Measurements from ENCODE around the gene STK32B. TPM values are rescaled to one million over a fixed set of nuclear protein-coding genes. Genes with fewer than 3 reads are reported as not detected.

Gene STK32B
- polyA plus RNA-seq, 1 of the 3 experiments (the other 2 are of a cell fraction), result 0.20 TPM

- POLR2A ChIA-PET, result no interaction called here
- no peak for DNase-seq
- Histone ChIP-seq H3K36me3 (replicated peaks in 1 of 2; ENCODE audit: control insufficient read depth in 1 of 2, insufficient read depth in 2 of 2, low read length in 1 of 2) (no peaks in the 10 kb centered on the region), H3K79me2 (ENCODE audit: insufficient read depth) (no peaks in the 10 kb centered on the region), H3K27ac (ENCODE audit: low read depth in 2 of 2, low read length in 1 of 2) (no peak overlapping the region), H3F3A (replicated peaks; ENCODE audit: insufficient read depth) (no peaks in the 10 kb centered on the region), H3K4me1 (ENCODE audit: control insufficient read depth in 1 of 2, insufficient read depth in 2 of 2, low read depth in 1 of 2, low read length in 1 of 2) (no peaks in the 10 kb centered on the region), H2AFZ (ENCODE audit: low read depth) (no peak overlapping the region), H3K4me2 (no peak overlapping the region), H3K9me2 (no peaks in the 10 kb centered on the region), H3K9me3 (no peaks in the 10 kb centered on the region), H3K4me3 (ENCODE audit: low read depth in 2 of 2, low read length in 1 of 2) (no peak overlapping the region), H3K27me3 (ENCODE audit: insufficient read depth) (no peaks in the 10 kb centered on the region), H4K20me1 (ENCODE audit: insufficient read depth) (no peaks in the 10 kb centered on the region), H3K9ac (no peak overlapping the region)
- CTCF ChIA-PET, result interaction anchor here (3.2 kb wide), 1 partner anchor 12 kb away, joined by 12 read pairs; no protein-coding TSS in a partner anchor
- WGBS (ENCODE audit: low lambda C conversion rate), result 28% methylated on average over 7 of the region's 7 CpGs
- TF ChIP-seq TAF1 (IDR thresholded peaks at IDR 0.05; ENCODE audit: borderline replicate concordance, low read depth, low read length), result no peak
- 0 out of 2 replicates have a peak, but pooled peaks have one; percentile 4 for TF ChIP-seq RAD21 (IDR thresholded peaks at IDR 0.05; ENCODE audit: low read length)
Measured at GRCh38 chr4:5387457-5387856, 336.2 kb downstream of the STK32B start.

GRCh38 chr4:5389756-5390310 lies 338.6 kb downstream of the STK32B start:
- H3K36me3 ChIP-seq (replicated peaks in 1 of 2; ENCODE audit: control insufficient read depth in 1 of 2, insufficient read depth in 2 of 2, low read length in 1 of 2), result no peaks in the 10 kb centered on the region
- POLR2A ChIA-PET, result no interaction called here
- CTCF ChIA-PET, result interaction anchor here (0.9 to 2.4 kb wide), 2 partner anchors 10 to 71 kb away, joined by 3 to 16 read pairs; no protein-coding TSS in a partner anchor
- H3K4me3 ChIP-seq (ENCODE audit: low read depth in 2 of 2, low read length in 1 of 2), result no peak overlapping the region
- WGBS (ENCODE audit: low lambda C conversion rate), result 19% methylated on average over 3 of the region's 3 CpGs
- TF ChIP-seq SIN3A (IDR thresholded peaks at IDR 0.05; ENCODE audit: borderline replicate concordance, low read depth, low read length), result no peak
- no peak for TF ChIP-seq USF2 (IDR thresholded peaks at IDR 0.05; ENCODE audit: borderline replicate concordance, low read depth, low read length)
- TF ChIP-seq RFX5 (IDR thresholded peaks at IDR 0.05; ENCODE audit: low read length), result no peak
- TF ChIP-seq RXRA (IDR thresholded peaks at IDR 0.05; ENCODE audit: borderline replicate concordance, low read depth), result no peak
- TF ChIP-seq TAF1 (IDR thresholded peaks at IDR 0.05; ENCODE audit: borderline replicate concordance, low read depth, low read length), result no peak
- no peak for TF ChIP-seq YY1 (IDR thresholded peaks at IDR 0.05; ENCODE audit: low read depth)
- TF ChIP-seq GATA2 (CRISPR knock-in tag; IDR thresholded peaks at IDR 0.05), result no peak
- no peak for TF ChIP-seq EZH2phosphoT487 (IDR thresholded peaks at IDR 0.05; ENCODE audit: borderline replicate concordance, low read depth)
- no peak overlapping the region for H2AFZ ChIP-seq (ENCODE audit: low read depth)
- no peak overlapping the region for H3K27ac ChIP-seq (ENCODE audit: low read depth in 2 of 2, low read length in 1 of 2)
- no peaks in the 10 kb centered on the region; the same call in 1 of the 2 replicates for H3K27me3 ChIP-seq (ENCODE audit: insufficient read depth)
- H3K9me2 ChIP-seq, result no peaks in the 10 kb centered on the region
- H3K4me2 ChIP-seq, result no peak overlapping the region
- no peak overlapping the region for H3K9ac ChIP-seq
- no peaks in the 10 kb centered on the region for H3K9me3 ChIP-seq
- no peaks in the 10 kb centered on the region for H4K20me1 ChIP-seq (ENCODE audit: insufficient read depth)
- H3F3A ChIP-seq (replicated peaks; ENCODE audit: insufficient read depth), result no peaks in the 10 kb centered on the region
- DNase-seq, result no peak
- H3K4me1 ChIP-seq (ENCODE audit: control insufficient read depth in 1 of 2, insufficient read depth in 2 of 2, low read depth in 1 of 2, low read length in 1 of 2), result no peaks in the 10 kb centered on the region
- H3K79me2 ChIP-seq (ENCODE audit: insufficient read depth), result no peaks in the 10 kb centered on the region

GRCh38 chr4:5391492-5391891 lies 340.2 kb downstream of the STK32B start:
- Histone ChIP-seq H3K4me1 (ENCODE audit: control insufficient read depth in 1 of 2, insufficient read depth in 2 of 2, low read depth in 1 of 2, low read length in 1 of 2) (no peaks in the 10 kb centered on the region), H2AFZ (ENCODE audit: low read depth) (no peak overlapping the region), H3K27ac (ENCODE audit: low read depth in 2 of 2, low read length in 1 of 2) (no peak overlapping the region), H3F3A (replicated peaks; ENCODE audit: insufficient read depth) (no peaks in the 10 kb centered on the region), H3K9me3 (no peaks in the 10 kb centered on the region), H3K9me2 (no peaks in the 10 kb centered on the region), H3K27me3 (ENCODE audit: insufficient read depth) (no peaks in the 10 kb centered on the region; the same call in 1 of the 2 replicates), H3K4me2 (no peak overlapping the region), H3K4me3 (ENCODE audit: low read depth in 2 of 2, low read length in 1 of 2) (no peak overlapping the region), H3K79me2 (ENCODE audit: insufficient read depth) (no peaks in the 10 kb centered on the region), H3K9ac (no peak overlapping the region), H4K20me1 (ENCODE audit: insufficient read depth) (no peaks in the 10 kb centered on the region), H3K36me3 (replicated peaks in 1 of 2; ENCODE audit: control insufficient read depth in 1 of 2, insufficient read depth in 2 of 2, low read length in 1 of 2) (no peaks in the 10 kb centered on the region)
- WGBS (ENCODE audit: low lambda C conversion rate), result 18% methylated on average over 4 of the region's 4 CpGs
- POLR2A ChIA-PET, result no interaction called here
- DNase-seq, result no peak
- CTCF ChIA-PET, result no interaction called here
- TF ChIP-seq RAD21 (IDR thresholded peaks at IDR 0.05; ENCODE audit: low read length) (no peak), GABPA (IDR thresholded peaks at IDR 0.05; ENCODE audit: low read depth) (no peak), MEF2A (IDR thresholded peaks at IDR 0.05; ENCODE audit: borderline replicate concordance, low read depth) (no peak), TAF1 (IDR thresholded peaks at IDR 0.05; ENCODE audit: borderline replicate concordance, low read depth, low read length) (no peak), TCF12 (IDR thresholded peaks at IDR 0.05) (no peak), IRF3 (IDR thresholded peaks at IDR 0.05; ENCODE audit: low read depth, low read length) (no peak), FOXJ3 (CRISPR knock-in tag; IDR thresholded peaks at IDR 0.05) (no peak), YY1 (IDR thresholded peaks at IDR 0.05; ENCODE audit: low read depth) (no peak), RXRA (IDR thresholded peaks at IDR 0.05; ENCODE audit: borderline replicate concordance, low read depth) (no peak), NFIC (IDR thresholded peaks at IDR 0.05; ENCODE audit: borderline replicate concordance) (no peak), SMC3 (IDR thresholded peaks at IDR 0.05; ENCODE audit: low read depth, low read length) (no peak), JUND (IDR thresholded peaks at IDR 0.05) (no peak), USF1 (IDR thresholded peaks at IDR 0.05; ENCODE audit: borderline replicate concordance, low read depth) (no peak), ELF1 (IDR thresholded peaks at IDR 0.05) (no peak), USF2 (IDR thresholded peaks at IDR 0.05; ENCODE audit: borderline replicate concordance, low read depth, low read length) (no peak)

Measured in SK-N-SH (cell line).